Loucy (cell line): ENCODE results near the gene PPFIA4.

Experiments used
- H2AFZ ChIP-seq: fragments of 200-600 bp; sonication (generic); 2 replicates; pipeline ENCODE4 v1.6.0; 2016; ENCODE audit warnings: antibody characterized with exemption, mild to moderate bottlenecking, low read length, moderate library complexity
- H3F3A ChIP-seq: fragments of 200-600 bp; 2 replicates; pipeline ENCODE4 v1.6.0; 2016; ENCODE audit warnings: antibody characterized with exemption, low read depth, mild to moderate bottlenecking
- H3K27me3 ChIP-seq: fragments of 200-600 bp; sonication (generic); 2 replicates; pipeline ENCODE4 v1.6.1; 2014; ENCODE audit warnings: low read length, mild to moderate bottlenecking; ENCODE audit not compliant: insufficient read depth, poor library complexity, severe bottlenecking
- H3K36me3 ChIP-seq: fragments of 200-600 bp; sonication (generic); 2 replicates; pipeline ENCODE4 v1.6.1; 2016; ENCODE audit warnings: low read length; ENCODE audit not compliant: insufficient read depth
- H3K4me1 ChIP-seq: fragments of 200-600 bp; sonication (generic); 2 replicates; pipeline ENCODE4 v1.5.1; 2014; ENCODE audit warnings: low read length, mild to moderate bottlenecking; ENCODE audit not compliant: insufficient read depth, poor library complexity, severe bottlenecking
- H3K4me2 ChIP-seq: fragments of 200-600 bp; sonication (generic); 2 replicates; pipeline ENCODE4 v1.6.0; 2014; ENCODE audit warnings: antibody characterized with exemption, low read length, low read depth, mild to moderate bottlenecking; ENCODE audit not compliant: poor library complexity, severe bottlenecking
- H3K4me3 ChIP-seq: fragments of 200-600 bp; sonication (generic); 2 replicates; pipeline ENCODE4 v1.5.1; 2014; ENCODE audit warnings: low read length, mild to moderate bottlenecking, mixed read lengths; ENCODE audit not compliant: poor library complexity, severe bottlenecking
- H3K79me2 ChIP-seq: fragments of 200-600 bp; sonication (generic); 2 replicates; pipeline ENCODE4 v1.6.1; 2014; ENCODE audit warnings: low read length; ENCODE audit not compliant: insufficient read depth
- H3K9ac ChIP-seq: fragments of 200-600 bp; sonication (generic); 2 replicates; pipeline ENCODE4 v1.6.0; 2014; ENCODE audit warnings: mild to moderate bottlenecking, low read depth, low read length, moderate library complexity; ENCODE audit not compliant: poor library complexity, severe bottlenecking
- H3K9me2 ChIP-seq: fragments of 200-600 bp; sonication (generic); replicated peaks from 2 replicates; pipeline ENCODE4 v1.6.1; 2016; ENCODE audit warnings: low read depth, low read length, mixed read lengths
- H3K9me3 ChIP-seq: fragments of 200-600 bp; sonication (generic); 2 replicates; pipeline ENCODE4 v1.6.1; 2014; ENCODE audit warnings: mild to moderate bottlenecking, antibody characterized with exemption, low read length, low read depth; ENCODE audit not compliant: insufficient read depth
- H4K20me1 ChIP-seq: fragments of 200-600 bp; sonication (generic); 2 replicates; pipeline ENCODE4 v1.6.0; 2014; ENCODE audit warnings: antibody characterized with exemption, low read length, mild to moderate bottlenecking; ENCODE audit not compliant: insufficient read depth, poor library complexity, severe bottlenecking
- EZH2phosphoT487 ChIP-seq: fragments of 200-600 bp; IDR thresholded peaks from 2 replicates; pipeline ENCODE4 v1.6.1; 2018; ENCODE audit warnings: antibody characterized with exemption, mild to moderate bottlenecking, moderate library complexity, borderline replicate concordance
- TF ChIP-seq, protein P1 (sequence below): fragments of 200-600 bp; sonication (generic); conservative IDR thresholded peaks from 2 replicates; pipeline ENCODE4 v1.5.1; 2014; ENCODE audit warnings: mild to moderate bottlenecking, antibody characterized with exemption, low read length

PPFIA4 gene

DNA sequence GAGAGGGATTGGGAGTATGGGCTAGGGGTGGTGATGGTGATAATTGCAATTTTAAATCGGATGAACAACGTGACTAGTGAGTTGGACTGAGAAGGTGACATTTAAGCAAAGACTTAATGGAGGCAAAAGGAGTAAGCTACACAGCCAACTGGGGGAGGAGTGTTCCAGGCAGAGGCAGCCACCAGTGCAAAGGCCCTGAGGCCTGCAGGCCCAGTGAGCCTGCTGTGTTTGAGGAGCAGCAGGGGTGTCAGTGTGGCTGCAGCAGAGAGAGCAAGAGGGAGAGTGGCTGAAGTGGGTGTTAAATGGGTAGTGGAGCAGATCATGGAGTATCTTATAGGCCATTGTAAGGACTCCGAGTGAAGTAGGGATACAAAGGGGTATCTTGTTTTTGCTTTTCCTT lies 40.7 kb downstream of the PPFIA4 start:
- Histone ChIP-seq H3K9ac (no peak overlapping the region), H3K27me3 (no peaks in the 10 kb centered on the region), H3K9me3 (no peaks in the 10 kb centered on the region), H3K9me2 (no peaks in the 10 kb centered on the region), H3K4me1 (peaks cover 8% of the 10 kb centered on the region), H3K79me2 (no peaks in the 10 kb centered on the region), H3K36me3 (no peaks in the 10 kb centered on the region), H3F3A (no peaks in the 10 kb centered on the region), H3K4me2 (no peak overlapping the region), H3K4me3 (no peak overlapping the region), H2AFZ (no peak overlapping the region), H4K20me1 (no peaks in the 10 kb centered on the region)
- TF ChIP-seq EZH2phosphoT487, result no peak

DNA sequence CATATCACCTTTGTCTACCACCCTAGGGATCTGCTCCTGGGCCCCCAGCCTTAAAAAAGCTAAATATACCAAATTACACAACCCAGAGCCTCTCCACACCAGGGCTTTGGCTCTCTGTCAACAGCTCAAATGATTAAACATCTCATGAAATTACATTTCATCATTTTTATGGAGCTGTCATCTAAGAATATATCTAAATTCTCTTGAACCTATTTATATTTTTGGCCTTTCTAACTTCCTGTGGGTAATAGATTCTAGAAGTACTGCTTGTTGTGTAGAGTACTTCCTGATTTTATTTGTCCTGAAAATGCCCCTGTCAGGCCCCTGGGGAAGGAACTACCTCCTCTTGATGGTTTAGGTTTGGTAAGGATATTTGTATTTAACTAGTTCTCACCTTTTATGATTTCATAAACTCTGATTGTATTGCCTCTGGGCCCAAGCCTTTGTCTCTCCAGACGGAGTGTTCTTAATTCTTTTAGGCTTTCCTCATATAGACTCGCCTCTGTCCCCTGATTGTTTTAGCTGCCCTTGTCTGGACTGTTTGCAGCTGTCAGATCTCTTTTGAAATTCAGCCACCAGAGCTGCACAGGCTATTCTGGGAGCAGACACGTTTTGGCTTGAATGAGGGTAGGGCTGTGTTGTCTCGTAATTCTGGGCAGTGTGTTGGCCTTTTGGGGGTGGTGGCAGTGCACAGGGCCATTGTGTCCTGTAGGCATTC lies 42.9 kb downstream of the PPFIA4 start:
- H3K9me3 ChIP-seq, result no peaks in the 10 kb centered on the region
- H3F3A ChIP-seq, result no peaks in the 10 kb centered on the region
- H3K9me2 ChIP-seq, result no peaks in the 10 kb centered on the region
- peaks cover 8% of the 10 kb centered on the region for H3K4me1 ChIP-seq
- no peak overlapping the region for H3K4me3 ChIP-seq
- no peaks in the 10 kb centered on the region for H3K36me3 ChIP-seq
- H3K79me2 ChIP-seq, result no peaks in the 10 kb centered on the region
- H3K4me2 ChIP-seq, result no peak overlapping the region
- no peaks in the 10 kb centered on the region for H4K20me1 ChIP-seq
- H2AFZ ChIP-seq, result no peak overlapping the region
- no peak overlapping the region for H3K9ac ChIP-seq
- no peak for TF ChIP-seq EZH2phosphoT487
- TF ChIP-seq, protein P1, sequence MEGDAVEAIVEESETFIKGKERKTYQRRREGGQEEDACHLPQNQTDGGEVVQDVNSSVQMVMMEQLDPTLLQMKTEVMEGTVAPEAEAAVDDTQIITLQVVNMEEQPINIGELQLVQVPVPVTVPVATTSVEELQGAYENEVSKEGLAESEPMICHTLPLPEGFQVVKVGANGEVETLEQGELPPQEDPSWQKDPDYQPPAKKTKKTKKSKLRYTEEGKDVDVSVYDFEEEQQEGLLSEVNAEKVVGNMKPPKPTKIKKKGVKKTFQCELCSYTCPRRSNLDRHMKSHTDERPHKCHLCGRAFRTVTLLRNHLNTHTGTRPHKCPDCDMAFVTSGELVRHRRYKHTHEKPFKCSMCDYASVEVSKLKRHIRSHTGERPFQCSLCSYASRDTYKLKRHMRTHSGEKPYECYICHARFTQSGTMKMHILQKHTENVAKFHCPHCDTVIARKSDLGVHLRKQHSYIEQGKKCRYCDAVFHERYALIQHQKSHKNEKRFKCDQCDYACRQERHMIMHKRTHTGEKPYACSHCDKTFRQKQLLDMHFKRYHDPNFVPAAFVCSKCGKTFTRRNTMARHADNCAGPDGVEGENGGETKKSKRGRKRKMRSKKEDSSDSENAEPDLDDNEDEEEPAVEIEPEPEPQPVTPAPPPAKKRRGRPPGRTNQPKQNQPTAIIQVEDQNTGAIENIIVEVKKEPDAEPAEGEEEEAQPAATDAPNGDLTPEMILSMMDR, result no peak
- H3K27me3 ChIP-seq, result no peaks in the 10 kb centered on the region

DNA sequence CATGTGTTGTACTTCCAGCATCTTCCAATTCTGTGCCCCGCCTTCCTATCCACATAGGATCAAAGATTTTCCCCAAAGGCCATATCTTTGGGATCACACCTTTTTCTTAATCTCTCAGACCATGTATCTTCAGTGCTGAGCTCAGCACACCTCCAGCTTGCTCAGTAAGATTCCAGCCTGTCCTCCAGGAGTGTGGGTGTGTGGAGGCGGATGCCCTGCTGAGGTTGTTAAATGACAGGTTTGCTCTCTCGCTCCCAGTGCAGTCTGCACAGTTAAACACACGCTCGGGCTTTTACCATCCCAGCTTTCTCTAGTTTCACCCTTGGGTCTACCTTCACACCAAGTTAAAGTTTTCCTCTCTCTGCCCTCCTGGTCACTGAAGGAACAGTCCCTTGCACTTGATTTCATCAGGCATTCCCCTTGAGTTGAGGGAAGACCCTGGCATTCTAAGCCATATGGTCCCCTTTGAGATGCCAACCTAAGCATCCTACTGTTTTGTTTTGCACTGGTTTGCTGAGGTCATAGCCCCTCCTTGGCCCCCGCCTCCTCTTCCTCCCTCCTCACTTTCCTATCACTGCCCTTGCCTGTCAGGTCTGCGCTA lies 45.8 kb downstream of the PPFIA4 start:
- H3F3A ChIP-seq, result no peaks in the 10 kb centered on the region
- no peak overlapping the region for H2AFZ ChIP-seq
- H3K9me3 ChIP-seq, result no peaks in the 10 kb centered on the region
- H3K9me2 ChIP-seq, result no peaks in the 10 kb centered on the region
- H4K20me1 ChIP-seq, result no peaks in the 10 kb centered on the region
- H3K79me2 ChIP-seq, result no peaks in the 10 kb centered on the region
- H3K36me3 ChIP-seq, result no peaks in the 10 kb centered on the region
- no peak for TF ChIP-seq EZH2phosphoT487
- TF ChIP-seq, protein P1, result no peak
- H3K4me1 ChIP-seq, result peaks cover 8% of the 10 kb centered on the region
- no peak overlapping the region for H3K9ac ChIP-seq
- H3K27me3 ChIP-seq, result no peaks in the 10 kb centered on the region
- H3K4me3 ChIP-seq, result no peak overlapping the region
- H3K4me2 ChIP-seq, result no peak overlapping the region

DNA sequence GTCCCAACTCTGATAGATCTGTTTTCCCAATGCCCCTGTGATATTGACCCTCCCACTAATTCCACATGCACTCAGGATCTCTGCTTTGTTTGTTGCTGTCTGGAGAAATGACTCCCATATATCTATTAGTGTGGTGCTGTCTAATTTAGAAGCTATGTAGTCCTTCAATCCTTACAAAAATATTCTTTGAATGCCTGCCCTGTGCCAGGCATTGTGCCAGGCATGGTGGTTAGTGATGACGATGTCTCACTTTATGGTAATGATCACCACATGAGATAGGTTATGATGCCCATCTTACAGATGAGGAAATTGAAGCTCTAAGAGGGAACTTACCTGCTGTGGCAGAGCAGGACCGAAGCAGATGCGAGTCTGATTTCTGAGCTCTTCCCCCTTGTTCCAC lies 46.6 kb downstream of the PPFIA4 start:
- H3K36me3 ChIP-seq, result no peaks in the 10 kb centered on the region
- H3K9me3 ChIP-seq, result no peaks in the 10 kb centered on the region
- no peaks in the 10 kb centered on the region for H3F3A ChIP-seq
- no peaks in the 10 kb centered on the region for H3K9me2 ChIP-seq
- no peak overlapping the region for H3K4me3 ChIP-seq
- no peak overlapping the region for H2AFZ ChIP-seq
- no peaks in the 10 kb centered on the region for H4K20me1 ChIP-seq
- H3K4me2 ChIP-seq, result no peak overlapping the region
- peaks cover 8% of the 10 kb centered on the region for H3K4me1 ChIP-seq
- H3K9ac ChIP-seq, result no peak overlapping the region
- TF ChIP-seq, protein P1, result no peak
- TF ChIP-seq EZH2phosphoT487, result no peak
- H3K79me2 ChIP-seq, result no peaks in the 10 kb centered on the region
- no peaks in the 10 kb centered on the region for H3K27me3 ChIP-seq
